Activated CD4-positive, alpha-beta T cell treated with anti-CD3 and anti-CD28 coated beads, Interleukin-10, Interleukin-2, amounts not matched to agents 100 ng/mL and 50 ng/mL, durations not matched to agents 16 hours and 8 hours (primary cell): ENCODE measurements around the gene VEPH1.

Source experiments
- DNase-seq: peaks from one replicate; pipeline ENCODE4 v3.0.0-alpha.2; 2020

Gene VEPH1

DNA sequence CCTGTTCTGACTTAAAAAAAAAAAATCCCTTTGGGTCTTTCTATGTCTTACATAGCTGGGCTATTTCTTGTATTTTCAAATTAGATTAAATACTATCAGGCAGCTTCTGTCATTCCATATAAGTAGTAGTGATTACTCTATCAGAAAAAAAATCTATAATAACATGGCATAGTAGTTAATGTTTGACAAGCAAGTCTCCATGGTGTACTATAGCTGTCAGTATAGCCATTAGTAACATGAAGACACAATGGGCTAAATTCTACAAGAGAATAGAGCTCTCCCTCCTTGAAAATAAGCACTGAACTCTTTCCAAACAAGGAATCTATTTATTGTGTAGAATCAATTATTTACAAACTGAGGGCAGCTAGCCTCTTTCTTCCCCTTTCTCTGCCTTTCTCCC, 19.4 kb upstream of the VEPH1 start:
- DNase-seq = no peak

DNA sequence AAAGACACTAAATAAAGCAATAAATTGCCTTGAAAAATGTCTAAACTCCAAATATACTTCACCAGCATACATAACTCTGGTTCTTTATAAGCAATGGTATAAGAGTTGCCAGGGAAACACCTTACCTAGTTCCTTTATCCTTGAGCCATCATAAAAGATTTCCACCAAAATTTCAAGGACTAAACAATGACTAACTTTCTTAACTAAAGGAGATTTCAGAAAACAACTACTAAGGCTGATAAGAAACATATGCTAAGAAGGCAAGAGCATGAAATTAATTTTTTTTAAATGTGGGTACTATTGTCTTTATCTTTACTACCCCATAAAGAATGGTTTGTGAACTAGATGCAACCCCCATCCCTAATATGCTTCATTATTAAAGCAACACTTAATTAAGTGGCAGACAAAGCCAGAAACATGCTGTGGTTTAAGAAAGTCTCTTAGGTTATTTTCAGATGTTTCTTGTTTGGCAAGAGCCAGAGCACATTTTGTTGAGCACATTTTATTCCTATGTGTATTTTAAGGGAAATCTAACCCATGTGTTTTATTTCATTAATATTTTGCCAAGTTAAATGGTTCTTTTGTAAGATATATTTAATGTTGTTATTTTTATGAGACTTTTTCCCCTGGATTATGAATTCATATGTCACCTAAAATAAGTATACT, 17.4 kb upstream of the VEPH1 start:
- DNase-seq = no peak

DNA sequence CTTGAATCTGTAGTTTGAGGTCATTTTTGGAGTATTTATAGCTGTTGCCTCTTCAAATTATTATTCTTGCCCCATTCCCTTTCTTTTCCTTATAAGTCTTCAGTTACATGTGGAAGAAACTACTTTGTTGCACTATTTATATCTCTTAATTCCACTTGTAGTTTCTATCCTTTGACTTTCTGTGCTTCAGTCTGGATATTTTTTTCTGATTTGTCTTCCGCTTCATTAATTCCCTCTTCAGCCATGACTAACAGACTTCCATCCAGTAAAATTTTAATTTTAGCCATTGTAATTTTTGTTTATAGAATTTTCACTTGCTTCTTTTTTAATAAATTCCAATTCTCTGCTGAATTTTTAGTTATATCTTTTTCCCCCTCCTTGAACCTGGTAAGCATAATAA, 15.7 kb upstream of the VEPH1 start:
- no peak for DNase-seq

DNA sequence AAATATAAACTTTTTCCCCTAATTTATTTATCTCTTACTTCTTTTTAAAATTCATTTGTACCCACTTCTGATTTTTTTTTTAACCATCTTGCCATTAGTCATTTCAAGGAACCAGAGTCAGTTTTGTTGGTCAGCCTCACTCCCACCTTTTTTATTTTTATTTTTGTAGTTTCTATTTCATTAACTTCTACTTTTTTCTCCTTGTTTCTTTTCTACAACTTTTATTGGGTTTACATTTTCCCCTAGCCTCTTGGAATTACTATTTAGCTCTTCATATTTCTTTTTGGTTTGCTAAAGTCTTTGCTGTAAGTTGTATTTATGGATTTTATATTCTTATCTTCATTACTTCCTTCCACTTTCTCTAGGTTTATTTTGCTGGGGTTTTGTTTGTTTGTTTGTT, 13.7 kb upstream of the VEPH1 start:
- no peak for DNase-seq

- no peak for DNase-seq
Observed at GRCh38 chr3:157515398-157515797, 12.2 kb upstream of the VEPH1 start.

- DNase-seq = no peak
Observed at GRCh38 chr3:157514371-157514895, 11.2 kb upstream of the VEPH1 start.

DNA sequence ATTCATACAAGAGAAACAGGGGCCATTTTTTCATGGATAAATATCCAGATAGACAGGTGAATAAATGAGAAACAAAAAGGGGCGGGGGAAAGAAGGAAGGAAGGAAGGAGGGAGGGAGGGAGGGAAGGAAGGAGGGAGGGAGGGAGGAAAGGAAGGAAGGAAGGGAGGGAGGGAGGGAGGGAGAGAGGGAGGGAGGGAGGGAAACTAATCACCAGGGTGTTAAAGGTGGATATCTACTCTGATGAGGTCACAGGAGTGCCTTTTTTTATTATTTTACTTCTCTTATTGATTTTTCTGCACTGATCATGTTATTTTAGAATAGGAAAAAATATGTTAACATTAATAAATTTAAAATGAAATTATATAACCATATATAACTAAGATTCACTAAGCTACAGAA, 10.4 kb upstream of the VEPH1 start:
- no peak for DNase-seq

GRCh38 chr3:157512534-157512933, 9.3 kb upstream of the VEPH1 start:
- no peak for DNase-seq

GRCh38 chr3:157508461-157508860, 5.2 kb upstream of the VEPH1 start:
- no peak for DNase-seq

DNA sequence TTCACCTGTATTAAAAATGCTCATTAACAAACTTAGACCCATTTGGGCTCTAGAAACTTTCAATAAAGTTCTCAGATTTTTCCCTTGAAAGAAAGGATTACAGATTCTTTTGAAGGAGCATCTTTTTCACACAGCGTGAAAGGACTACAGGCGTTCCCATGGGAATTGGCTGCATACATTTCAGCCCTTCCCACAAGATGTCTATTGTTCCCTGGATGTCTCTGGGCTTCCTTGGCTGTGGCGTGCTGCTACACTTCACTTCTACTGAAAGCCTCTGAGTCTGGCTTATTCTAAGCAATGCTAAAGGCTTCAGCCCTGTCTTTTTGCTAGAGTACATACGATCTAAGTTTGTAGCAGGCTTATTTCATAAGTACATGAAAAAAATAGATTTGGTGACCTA, 1.4 kb downstream of the VEPH1 start:
- DNase-seq = no peak

DNA sequence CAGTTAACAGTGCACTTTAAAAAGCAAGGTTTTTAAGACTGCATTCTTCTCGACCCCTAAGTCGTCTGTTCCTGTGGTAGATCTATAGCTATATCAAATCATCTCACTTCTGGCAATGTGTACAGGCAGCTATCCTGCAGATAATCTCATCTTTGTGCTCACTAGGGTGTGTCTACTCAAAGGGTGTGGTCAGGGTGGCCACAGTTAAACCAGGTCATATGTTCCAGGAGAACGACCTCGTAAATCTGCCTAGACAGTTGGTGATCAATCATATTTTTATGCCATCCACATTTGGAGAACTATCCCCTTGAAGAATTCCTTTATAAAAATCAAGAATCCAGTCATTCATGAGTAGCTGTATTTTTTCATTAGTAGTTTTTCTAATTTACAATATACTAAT, 3.0 kb downstream of the VEPH1 start:
- no peak for DNase-seq

DNA sequence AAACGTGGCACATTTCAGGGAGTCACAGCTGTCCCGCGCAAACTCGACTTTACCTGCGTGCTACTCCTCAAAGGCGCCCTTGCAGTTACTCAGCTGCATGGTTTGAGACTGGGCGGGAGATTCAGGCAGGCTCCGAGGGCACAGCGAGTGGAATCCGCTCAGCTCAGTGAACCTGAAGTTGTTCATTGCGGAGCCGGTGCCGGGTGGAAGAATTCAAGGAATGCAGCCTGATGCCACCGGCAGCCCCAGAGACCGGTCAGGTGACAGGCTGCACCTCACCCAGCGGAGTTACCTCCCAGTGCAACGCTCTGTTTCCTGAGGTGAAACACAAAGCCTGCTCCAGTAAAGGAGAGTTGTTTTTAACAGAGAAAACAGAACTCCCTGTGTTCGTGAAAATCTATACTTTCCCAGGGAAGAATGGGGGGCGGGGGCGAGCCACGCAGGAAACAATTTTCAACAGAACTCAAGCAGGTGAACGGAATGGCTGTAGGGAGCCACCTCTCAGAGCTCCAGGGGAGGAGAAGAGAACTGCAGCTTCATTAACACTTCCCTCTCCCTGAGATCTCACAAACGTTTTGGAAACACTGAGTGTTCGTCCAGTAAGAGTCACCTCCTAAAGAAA, 3.8 kb downstream of the VEPH1 start:
- no peak for DNase-seq

DNA sequence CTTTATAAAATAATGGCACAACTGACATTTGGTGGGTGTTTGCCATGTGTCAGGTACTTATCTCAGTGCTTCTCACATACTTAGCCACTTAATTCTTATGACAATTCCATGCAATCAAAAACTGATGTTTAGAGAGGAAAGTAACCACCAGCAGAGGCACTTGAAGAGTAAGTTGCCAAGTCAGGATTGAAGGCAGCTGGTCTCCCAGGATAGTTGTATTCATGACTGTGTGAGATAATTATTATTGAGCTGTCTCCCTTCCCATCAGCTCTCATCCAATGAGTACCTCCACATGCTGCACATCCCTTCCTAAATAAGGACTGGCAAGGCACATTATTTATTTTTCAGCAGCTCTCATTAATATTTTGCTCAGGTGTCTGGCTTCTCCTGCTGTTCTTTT, 4.8 kb downstream of the VEPH1 start:
- no peak for DNase-seq

- no peak for DNase-seq
Observed at GRCh38 chr3:157495846-157496245, 7.4 kb downstream of the VEPH1 start.

DNA sequence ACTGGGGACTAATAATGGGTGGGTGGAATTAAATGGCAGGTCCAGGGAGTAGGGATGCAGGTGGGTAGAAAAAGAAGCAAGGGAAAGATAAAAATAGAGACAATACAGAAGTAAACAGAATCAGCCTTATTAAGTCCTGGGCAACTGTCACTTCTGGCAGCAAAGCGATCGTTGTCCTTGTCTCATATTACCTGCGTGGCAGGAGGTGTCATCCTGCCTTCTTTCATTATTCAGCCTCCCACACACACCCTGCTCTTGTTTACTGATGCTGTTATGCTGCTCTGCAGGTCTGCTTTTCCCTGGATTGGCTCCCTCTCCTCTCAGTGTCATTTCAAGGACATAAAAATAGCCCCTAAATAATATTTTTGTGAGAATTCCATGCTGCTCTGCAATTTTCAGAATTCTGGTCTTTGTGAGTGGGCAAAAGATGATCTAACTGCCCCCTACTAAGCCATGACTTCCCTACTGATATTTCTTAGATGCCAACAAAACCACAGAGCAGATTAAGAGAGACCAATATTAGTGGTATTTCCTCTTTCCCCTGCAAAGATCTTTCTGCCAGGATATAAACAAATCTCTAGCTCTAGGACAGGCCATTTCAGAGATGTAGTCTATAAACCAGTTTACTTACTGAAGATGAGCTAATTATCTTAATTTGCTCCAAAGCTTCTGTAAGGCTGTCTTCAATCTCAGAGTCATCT, 8.5 kb downstream of the VEPH1 start:
- DNase-seq = no peak

GRCh38 chr3:157493627-157494550, 9.3 kb downstream of the VEPH1 start:
- DNase-seq = peak; percentile 23

- DNase-seq = no peak
Observed at GRCh38 chr3:157491136-157491535, 12.1 kb downstream of the VEPH1 start.

- no peak for DNase-seq
Observed at GRCh38 chr3:157488144-157488543, 15.1 kb downstream of the VEPH1 start.

DNA sequence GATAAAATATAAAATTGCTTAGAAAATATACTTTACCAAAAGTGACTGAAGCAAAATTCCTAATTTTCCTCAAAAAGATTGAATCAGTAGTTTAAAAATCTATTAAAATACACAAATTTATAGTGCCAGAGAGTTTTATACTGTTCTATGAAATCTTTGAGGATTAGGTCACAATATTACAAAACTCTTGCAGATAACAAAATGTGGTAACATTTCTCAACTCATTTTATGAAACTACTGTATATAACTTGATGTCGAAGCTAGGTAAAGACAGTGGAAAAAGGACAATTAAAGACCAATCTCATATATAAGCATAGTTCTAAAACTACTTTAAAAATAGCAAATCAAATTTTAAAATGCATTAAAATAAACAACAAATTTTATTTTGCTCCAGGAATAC, 15.9 kb downstream of the VEPH1 start:
- no peak for DNase-seq

DNA sequence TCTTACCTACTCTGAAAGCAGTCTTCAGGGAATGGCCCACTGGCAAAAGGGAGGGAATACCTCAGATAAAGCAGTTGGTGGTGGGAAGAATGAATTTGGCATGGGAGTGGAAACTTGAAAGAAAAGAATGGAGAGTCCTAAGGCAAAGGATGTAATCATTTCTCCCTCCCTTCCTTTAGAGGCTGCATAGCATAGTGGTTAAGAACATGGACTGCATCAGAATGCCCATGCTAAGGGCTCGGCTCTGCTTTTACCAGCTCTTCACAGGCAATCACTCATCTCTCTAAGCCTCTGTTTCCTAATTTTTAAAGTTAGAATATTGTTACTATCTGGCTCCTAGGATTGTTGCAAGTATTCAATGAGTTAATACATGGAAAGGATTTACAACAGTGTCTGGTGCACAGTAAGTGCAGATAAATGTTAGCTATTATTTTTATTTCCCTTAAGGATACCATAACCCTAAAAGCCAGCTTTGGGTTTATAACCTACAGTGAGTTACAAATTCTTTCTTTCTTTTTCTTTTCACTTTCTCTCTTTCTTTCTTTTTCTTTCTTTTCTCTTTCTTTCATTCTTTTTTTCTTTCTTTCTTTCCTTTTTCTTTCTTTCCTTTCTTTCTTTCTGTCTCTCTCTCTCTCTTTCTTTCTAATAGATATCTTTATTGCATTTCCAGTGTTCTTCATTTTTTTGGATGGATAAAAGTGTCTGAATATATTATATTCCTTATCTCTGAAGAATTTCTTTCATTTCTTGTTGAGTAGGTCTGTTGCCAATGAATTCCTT, 23.6 kb downstream of the VEPH1 start:
- DNase-seq = no peak

DNA sequence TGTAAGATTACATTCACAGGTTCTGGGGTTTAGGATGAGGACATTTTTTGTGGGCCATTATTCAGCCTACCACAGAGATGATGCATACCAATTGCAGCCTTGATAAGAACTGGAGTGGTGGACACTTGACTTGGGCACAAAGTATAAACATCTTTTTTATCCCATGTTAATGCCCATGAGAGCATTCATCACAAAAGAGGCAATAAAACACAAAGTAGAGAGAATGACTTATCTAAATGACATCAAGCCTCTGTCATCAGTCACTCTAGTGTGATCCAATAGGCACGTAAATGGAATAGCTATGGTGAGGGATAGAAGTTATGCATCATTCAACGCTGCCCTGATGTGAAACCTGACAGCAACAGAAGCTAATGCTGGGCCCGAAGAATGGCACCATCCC, 25.8 kb downstream of the VEPH1 start:
- DNase-seq = no peak

GRCh38 chr3:157475921-157476414, 27.2 kb downstream of the VEPH1 start:
- DNase-seq = no peak
